ENCODE data around the gene ZNF766.
"Not testable (repeated sequence)": the region's sequence is repeated elsewhere in the genome, so short reads cannot be mapped to it uniquely, and the experiment has no call there.

The ZNF766 gene

DNA sequence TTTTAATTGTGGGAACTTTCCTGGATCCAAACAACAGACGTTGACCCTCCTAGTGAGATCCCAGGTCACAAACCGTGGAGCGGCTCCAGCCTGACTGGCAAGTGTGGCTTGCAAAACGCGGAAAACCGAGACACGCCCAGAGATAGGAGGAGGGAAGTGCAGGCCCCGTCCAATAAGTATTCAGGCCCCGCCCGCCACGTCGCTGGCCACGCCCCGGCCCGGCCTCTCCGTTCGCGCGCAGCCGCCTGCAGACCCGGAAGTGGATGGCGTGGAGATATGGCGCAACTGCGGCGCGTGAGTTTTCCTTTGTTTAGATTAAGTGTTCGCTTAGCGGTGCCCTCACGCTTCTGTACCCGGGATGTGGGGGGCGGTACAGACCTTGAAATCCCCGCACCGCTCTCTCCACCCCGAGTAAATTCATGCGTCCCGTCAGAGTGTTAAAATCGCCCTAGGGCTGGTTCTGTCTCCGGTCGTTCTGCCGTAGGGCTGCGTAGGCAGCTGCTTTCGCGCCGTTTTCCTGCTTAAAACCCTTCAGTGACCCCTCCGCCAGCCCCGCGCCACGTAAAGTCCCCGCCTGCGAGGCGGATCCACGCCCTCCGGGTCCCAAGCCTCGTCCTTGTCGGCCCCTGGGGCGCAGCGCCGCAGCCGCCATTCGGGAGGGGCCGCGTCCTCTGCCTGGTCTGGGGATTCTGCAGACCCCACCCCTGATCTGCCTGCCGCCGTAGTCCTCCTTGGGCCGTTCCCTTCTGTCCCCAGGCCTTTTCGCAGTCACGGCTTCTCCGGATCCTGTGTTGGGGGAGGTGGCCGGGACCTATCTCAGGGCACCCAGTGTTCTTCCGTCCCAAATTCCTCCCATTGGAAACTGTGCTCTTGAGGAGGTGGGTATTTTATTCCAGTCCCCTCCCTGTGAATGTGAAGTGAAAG, at the start of gene ZNF766:
TSS of gene ZNF766 (plus strand) at position 250 of the 924 bp plus-strand sequence. CDS start at position 277, 27 bp downstream.
- peak; percentile 94 for DNase-seq

DNA sequence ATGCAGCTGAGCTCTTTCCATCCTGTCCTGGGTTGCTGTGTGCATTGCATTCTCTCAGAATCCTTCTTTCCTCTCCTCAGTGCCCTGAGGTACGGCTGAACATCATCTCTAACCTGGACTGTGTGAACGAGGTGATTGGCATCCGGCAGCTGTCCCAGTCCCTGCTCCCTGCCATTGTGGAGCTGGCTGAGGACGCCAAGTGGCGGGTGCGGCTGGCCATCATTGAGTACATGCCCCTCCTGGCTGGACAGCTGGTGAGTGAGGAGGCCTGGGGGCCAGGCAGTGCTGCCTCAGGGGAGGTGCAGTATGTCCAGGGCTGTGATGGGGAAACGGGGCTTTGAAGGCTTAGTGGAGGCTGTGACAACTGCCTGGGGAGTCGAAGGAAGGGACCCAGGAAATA, 49.8 kb upstream of the ZNF766 start:
- DNase-seq: no peak

DNA sequence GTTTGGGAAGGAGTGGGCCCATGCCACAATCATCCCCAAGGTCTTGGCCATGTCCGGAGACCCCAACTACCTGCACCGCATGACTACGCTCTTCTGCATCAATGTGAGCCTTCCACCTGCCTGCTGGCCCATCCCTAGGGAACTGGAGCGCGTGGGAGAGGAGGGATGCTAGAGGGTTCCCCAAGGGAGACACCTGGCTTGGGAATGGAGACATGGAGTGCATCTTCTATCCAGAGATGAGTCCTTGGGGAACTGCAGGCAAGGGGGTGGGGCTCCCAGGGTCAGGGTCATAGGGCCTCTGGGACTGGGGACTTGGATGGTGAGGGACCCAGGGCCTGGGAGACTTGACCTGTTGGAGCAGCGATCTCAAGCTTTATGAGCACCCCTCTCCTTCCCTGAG, 48.4 kb upstream of the ZNF766 start:
- DNase-seq: no peak

DNA sequence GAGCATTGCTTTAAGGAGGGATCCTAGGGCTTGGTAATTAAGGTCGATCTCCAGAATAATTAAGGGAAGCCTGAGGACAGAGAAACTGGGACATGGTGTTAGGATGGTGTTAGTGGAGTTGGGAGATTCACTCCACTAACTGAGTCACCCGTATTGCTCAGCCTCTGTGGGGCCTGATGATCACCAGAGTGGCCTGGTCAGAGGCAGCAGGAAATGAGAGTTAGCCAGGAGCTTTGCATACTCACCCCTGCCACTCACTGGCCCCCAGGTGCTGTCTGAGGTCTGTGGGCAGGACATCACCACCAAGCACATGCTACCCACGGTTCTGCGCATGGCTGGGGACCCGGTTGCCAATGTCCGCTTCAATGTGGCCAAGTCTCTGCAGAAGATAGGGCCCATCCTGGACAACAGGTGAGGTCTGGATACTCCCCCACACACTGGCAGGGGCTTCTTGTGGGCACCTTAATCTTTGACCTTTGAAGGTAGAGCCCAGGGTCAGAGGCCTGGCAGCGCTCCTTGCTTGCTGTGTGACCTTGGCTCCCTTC, 47.5 kb upstream of the ZNF766 start:
- no peak for DNase-seq

DNA sequence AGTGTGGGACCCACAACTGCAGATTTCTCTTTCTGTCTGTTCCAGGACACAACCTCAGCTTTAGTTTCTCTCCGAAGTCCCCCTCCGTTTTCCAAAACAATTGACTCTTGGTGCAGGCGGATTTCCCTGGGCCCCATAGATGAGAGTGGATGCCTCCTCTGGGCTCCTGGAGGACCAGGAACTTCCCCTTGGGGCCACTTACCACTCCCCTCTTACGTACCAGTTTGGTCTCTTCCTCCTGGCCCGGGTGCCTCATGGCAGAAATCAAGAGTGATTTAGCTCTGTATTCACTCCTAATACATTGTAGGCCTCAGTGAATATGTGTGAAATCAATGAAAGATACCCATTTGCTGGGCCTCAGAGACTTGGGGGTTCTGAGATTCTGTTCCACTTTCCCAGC, 45.2 kb upstream of the ZNF766 start:
- no peak for DNase-seq

DNA sequence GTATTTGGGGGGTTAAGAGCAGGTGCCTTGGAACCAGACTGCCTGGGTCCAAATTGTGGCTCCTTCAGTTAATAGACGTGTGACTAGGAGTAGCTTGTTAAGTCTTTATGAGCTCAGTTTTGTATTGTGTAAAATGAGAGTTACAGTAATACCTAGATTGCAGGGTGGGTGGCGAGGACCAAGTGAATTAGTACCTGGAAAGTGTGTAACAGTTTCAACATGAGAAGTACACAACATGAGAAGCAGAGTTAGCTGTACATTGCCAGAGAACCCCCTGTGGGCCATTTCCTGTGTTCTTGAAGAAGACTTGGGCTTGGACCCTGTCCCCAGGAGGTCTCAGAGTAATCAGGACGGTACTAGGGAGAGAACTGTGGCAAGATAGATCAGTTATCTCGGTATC, 42.7 kb upstream of the ZNF766 start:
- no peak for DNase-seq

DNA sequence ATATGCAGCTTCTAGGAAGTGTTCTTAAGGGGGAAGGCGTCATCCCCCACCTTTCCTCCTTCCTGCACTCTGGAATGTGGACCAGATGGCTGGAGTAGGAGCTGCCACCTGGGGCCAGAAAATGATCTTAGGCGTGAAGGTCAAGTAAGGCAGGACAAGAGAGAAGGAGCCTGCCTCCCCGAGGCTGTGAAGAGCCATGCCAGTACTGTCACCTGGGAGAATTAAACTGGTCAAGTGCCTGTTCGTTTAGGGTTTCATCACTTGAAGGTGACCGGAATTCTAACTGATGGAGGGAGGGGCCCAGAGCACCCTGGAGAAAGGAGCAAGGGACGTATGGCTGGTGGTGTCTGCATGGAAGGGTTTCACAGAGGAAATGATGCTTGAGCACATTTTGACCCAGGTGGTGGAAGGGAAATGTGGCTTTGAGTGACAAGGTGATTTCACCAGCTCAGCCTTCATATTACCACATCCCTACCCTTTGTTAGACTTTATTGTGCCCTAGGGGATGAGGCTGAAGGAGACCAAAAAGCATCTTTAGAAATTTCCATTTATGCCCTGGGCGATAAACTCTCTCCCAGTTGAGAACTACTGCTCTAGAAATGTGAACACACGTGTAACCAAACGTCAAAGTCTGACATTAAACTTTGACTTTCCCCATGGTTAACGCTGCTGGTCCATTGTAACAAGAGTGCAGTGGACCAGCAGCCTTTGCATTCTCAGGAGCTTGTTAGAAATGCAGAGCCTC, 42.0 kb upstream of the ZNF766 start:
- DNase-seq: no peak

DNA sequence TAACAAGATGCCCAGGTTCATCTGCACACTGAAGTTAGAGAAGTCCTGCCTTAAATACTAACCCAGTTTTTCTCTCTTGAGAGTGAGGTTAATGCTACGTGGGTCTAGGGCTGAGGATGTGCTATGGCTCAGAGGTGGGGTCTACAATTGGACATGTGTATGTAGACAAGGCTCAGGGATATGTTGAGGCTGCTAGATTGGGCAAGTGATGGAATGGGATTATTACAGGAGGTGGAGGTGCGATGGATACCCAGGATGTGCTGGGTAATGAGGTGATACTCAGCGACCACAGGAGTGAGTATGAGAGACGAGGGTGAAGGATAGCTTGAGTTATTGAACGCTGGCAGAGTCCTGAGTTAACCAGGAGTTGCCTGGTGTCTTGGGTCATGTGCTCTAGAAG, 41.4 kb upstream of the ZNF766 start:
- DNase-seq: no peak

DNA sequence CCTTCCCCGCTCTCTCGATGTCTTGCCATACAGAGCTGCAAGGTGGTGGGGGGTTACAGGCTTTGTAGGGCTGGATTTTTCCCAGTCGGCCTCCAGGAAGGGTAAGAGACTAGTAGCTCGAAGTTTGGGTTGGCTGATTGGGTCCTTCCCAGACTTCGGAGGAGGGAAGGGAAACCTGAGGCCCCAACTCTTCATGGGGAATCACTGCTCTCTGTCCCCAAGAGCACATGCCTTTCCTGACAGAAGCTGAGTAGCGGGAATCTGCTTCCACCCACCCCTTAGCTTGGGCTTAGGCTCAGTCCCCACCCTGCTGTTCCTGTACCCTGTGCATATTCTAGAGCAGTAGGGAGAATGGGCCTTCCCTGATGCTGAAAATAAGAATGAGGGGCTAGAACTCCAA, 39.9 kb upstream of the ZNF766 start:
- no peak for DNase-seq

DNA sequence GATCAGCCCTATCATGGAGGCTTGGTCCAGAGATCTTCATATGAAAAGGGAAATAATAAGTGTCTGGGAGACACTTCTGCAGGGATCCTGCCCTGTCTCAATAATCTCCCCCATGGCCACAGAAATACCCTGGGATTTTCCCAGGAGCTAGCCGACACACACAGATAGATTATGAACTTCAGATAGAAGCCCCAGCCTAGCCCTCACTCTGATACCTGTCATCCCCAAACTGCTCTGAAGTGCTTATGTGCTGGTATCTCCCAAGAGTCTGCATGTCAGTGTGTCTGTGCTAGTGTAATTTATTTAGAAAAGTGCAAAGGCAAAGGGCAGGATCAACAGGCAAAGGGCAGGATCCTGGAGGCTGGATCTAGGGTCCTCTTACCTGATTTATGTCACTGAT, 38.7 kb upstream of the ZNF766 start:
- no peak for DNase-seq

DNA sequence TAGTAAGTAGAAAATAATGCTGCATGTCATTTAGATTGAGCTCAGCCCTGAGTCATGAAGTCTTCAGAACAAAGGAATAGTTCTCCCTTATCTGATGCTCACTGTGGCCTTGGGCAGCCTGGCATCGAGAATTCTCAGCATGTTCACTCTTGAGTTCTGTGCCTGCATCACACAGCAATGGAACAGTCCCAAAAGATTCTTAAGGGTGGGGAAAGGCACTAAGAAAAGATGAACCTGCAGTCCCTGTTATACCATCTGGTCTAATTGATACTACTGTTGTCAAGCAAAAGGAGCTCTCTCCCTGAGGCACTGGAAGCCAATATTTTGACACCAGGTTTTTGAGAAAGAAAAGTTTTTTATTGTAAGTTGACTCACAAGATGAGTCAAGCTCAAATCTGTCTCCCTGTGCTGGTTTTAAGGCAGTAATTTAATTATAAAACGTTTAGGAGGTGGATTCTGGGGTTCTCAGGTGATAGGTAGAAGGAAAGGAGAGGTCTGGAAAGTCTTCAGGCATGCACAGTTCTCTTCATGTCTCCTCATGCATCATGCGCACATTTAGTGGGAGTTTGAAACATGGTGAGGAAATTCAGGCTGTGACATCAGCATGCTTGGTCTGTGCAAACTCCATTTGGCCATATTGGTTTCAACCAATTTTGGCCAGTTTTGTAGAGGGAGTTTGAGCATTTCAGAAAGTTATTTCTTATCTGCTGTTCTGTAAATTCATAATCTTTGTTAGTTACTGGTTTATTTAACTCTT, 38.1 kb upstream of the ZNF766 start:
- DNase-seq: no peak

DNA sequence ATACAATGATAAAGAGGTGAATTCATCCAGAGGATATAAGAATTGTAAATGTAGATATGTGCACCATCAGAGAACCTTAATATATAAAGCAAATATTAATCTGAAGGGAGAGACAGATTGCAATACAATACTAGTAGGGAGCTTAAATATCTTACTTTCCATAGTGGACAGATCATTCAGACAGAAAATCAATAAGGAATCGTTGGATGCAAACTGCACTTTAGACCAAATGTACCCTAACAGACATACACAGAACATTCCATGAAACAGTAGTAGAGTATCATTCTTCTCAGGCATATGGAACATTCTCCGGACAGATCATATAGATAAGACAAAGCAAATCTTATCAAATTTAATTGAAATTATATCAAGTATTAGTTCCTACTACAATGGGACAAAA, 35.0 kb upstream of the ZNF766 start:
- DNase-seq: no peak

DNA sequence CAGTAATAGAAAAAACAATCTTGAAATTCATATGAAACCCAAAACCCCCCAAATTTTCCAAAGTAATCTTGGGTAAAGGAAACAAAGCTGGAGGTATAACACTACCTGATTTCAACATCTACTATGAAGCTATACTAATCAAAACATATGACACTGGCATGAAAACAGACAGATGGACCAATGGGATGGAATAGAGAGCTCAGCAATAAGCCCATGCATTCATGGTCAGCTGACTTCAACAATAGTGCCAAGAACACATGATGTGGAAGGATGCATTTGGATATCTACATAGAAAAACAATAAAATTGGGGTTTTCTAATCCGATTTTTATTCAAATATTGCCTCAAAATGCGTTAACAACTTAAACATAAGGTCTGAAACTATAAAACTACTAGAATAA, 32.2 kb upstream of the ZNF766 start:
- no peak for DNase-seq

DNA sequence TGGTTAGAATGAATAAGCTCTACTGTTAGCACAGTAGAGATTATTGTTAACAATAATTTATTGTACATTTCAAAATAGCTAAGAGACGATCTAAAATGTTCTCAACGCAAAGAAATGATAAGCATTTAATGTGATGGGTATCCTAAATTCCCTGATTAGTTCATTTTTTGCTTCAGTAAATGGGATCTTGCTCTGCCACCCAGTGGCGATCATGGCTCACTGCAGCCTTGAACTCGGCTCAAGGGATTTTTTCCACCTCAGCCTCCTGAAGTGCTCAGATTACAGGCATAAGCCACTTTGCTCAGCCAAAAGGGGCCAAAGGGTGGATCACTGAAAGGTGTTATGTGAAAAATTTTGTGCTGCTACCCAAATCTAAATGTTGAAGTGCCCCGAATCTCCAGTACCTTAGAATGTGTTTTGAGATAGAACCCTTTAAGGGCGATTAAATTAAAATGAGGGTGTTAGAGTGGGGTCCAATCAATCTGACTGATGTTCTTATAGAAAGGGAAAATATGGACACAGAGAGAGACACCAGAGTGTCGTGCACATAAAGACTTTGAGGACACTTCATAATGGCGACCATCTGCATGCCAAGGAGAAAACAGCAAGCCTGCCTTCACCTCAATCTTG, 31.5 kb upstream of the ZNF766 start:
- DNase-seq: peak; percentile 20

DNA sequence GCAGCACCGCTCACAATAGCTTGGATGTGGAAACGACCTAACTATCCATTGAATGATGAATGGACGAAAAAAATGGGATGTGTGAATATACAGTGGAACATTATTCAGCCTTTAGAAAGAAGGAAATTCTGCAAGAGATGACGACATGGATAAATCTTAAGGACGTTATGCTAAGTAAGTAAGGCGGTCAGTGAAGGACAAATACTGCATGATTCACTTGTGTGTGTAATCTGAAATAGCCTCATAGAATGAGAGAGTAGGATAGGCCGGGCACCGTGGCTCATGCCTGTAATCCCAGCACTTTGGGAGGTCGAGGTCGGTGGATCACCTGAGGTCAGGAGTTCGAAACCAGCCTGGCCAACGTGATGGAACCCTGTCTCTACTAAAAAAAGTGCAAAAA, 25.4 kb upstream of the ZNF766 start:
- no peak for DNase-seq

DNA sequence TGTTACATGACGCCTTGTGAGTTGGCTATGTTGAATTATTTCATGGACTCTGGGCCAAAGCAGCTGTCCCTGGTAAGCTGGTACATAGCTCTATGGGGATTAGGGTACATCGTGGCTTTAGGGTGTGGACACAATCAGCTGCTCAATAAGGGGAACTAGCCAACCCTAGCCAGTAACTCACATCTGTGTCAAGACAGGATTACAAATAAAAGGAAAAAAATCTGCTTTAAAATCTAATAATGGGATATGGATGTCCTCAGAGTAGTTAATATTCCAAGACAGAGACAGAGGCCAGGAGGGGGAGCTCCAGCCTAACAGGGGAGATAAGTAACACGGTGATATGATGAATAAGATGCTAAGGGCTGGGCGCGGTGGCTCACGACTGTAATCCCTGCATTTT, 21.1 kb upstream of the ZNF766 start:
- DNase-seq: no peak

DNA sequence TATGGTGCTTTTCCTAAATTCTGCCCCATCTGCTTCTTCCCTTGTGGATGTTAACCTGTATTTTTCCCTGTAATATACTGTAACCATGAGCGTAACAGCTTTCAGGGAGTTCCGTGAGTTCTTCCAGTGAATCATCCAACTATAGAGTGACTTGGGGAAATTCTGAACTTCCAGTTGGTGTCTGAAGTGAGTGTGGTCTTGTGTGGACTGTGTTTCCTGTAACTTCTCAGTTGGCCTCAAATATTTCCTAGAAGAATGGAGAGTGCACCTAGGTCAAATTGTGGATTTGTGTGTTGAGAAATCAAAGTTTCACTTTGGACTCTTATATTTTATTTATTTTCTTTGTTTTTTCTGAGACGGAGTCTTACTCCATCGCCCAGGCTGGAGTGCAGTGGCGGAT, 11.0 kb upstream of the ZNF766 start:
- DNase-seq: no peak

DNA sequence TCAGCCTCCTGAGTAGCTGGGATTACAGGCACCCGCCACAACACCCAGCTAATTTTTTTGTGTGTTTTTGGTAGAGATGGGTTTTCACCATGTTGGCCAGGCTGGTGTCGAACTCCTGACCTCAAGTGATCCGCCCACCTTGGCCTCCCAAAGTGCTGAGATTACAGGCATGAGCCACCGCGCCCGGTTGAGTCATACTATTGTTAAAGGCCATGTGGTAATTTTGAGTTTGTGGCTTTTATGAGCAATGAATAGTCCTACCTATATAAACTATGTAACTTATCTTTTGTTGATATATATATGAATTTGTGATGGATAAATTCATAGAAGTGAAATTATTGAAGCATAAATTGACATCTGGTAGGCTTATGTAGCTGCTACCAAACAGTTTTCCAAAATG, 3.8 kb upstream of the ZNF766 start:
- DNase-seq: not testable (repeated sequence)

DNA sequence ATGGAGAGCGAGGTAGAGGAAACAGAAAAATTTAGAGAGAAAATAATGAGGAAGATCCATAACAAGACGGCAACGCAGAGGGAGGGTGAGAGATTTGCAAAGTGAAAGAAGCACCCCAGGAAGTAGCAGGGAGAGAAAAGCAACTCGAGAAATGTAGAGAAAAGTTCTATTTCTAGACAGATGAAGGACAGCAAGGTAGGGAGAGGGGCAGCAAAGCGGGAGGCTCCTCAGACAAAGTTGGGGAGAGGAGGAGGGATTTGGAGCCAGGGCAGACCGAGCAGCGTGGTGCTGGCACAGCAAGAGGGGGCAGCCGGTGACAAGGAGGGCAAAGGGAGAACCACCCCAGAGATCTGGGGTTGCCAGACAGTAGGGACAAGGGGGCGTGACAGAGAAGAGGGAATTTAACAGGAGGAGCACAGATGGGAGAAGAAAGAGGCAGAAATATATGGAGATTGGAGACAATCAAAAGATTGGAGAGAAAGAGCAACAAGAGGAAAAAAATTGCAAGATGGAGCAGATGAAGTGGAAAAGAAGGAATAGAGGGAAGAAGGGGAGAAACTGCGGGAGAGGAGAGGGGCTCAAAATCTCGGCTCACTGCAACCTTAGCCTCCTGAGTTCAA, 989 bp downstream of the ZNF766 start:
- DNase-seq: peak; percentile 9

DNA sequence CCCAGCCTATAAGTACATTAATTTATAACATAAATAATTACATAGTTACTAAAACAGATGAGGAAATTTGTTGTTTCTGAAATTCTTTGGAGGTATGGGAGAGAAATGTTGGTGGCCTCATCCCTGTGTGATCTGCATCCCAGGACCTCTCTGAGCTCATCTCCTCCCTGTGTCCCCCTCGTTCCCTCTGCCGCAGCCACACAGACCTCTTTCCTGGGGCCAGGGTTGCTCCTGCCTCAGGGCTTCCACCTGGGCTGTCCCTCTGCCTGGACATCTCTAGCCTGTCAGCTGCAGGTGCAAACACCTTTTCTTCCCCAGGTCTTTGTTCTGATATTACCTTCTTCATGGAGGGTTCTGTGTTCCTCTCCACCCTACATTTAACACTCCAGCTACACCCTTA, 3.9 kb downstream of the ZNF766 start:
- no peak for DNase-seq

DNA sequence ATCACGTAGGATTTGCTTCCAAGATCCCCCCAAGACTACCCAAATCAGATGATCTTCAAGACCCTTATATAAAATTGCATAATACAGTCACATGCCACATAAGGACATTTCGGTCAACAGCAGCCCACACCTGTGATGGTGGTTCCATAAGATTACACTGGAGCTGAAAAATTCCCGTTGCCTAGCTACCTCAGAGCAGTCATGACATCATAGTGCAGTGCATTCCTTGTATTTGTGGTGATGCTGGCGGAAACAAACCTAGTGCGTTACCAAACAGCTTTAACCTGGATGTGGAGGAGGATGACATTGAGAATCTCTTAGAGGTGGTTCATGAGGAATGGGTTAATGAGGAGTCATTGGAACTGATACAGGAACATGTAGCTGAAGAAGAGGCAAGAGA, 4.8 kb downstream of the ZNF766 start:
- no peak for DNase-seq

DNA sequence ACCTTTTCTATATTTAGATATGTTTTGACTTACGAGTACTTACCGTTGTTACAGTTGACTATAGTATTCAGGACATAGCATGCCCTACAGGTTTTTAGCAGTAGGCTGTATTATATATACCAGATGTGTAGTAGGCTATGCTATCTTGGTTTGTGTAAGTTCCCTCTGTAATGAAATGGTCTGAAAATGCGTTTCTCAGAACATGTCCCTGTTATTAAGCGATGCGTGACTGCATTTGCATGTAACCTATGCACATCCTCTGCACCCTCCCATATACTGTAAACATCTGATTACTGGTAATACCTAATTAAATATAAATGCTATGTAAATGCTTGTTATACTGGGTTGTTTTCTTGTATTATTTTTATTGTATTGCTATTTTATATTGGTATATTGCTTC, 6.6 kb downstream of the ZNF766 start:
- no peak for DNase-seq
